HG02970 (cell line): ENCODE data around the gene HSD17B10.
"Not testable (repeated sequence)": the region's sequence is repeated elsewhere in the genome, so short reads cannot be mapped to it uniquely, and the experiment has no call there.

Source experiments
- ATAC-seq: cut with Tn5 transposase; IDR thresholded peaks from one replicate; pipeline ENCODE4 v1.9.1; 2021; ENCODE audit warnings: mild to moderate bottlenecking, moderate library complexity, moderate number of reproducible peaks; ENCODE audit not compliant: unreplicated experiment, low FRiP score

Gene HSD17B10

DNA sequence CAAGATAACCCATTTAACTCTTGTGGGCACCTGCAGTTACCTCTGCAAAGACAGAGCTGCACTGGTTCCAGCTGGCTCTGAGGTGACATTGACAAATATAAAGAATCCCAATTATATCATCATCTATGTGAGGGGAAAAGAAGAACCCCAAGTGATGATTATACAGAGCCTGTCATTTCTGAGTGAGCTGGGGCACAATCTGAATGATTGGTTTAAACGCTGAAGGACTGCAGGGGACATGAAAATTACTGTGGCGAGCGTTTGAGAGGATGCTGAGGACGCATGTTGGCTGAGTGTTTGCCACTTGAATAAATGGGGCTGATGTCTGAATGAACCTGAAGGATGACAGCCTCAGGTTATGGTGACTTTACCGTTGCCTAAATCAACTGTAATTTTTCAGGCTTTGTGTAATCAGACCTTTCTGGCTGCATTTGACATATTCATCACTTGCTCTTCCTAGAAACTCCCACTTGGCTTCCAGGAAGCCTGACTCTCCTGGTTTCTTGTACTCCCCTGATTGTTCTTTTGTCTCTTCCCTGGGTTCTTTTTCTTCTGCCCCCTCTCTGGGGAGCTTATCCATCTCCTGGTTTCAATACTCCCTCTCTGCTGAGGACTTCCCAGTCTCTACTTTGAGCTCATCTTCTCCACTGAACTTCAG, 4.1 kb upstream of the HSD17B10 start:
- no peak for ATAC-seq

DNA sequence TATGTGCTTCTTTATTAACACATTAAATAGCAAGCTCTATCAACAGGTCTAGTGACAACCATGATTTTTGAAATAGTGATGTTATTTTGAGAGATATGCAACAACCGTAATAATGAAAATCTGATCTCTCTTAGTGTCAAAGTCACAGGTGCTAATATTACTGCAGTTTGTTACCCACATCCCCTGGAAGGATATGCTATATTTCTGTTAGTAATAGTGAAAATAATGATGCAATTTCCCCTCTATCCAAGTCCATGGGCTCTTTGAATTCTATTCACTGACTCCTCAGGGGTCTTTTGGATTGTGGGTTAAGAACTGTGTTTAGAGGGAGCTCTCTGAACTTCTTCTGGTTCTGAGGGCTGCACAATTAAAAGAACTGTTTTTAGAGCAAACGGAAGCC, 3.0 kb upstream of the HSD17B10 start:
- no peak for ATAC-seq

DNA sequence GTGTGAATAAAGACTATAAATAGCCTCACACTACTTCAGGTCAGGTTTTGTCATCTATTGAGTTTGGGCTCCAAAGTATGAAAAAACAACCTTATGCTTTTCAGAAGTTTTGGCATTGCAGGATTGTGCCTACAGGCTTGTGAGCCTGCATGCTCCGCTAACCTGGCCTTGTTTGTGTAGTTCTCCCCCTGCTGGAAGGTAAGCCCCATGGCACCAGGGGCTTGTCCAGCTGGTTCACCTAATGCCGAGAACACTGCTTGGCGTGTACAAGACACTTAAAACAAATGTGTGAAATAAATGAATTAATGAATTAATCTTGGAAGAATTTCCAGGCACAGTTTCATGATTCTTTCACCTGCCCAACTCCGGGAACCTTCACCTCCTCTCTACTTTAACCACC, 1.8 kb upstream of the HSD17B10 start:
- ATAC-seq: peak; percentile 45

DNA sequence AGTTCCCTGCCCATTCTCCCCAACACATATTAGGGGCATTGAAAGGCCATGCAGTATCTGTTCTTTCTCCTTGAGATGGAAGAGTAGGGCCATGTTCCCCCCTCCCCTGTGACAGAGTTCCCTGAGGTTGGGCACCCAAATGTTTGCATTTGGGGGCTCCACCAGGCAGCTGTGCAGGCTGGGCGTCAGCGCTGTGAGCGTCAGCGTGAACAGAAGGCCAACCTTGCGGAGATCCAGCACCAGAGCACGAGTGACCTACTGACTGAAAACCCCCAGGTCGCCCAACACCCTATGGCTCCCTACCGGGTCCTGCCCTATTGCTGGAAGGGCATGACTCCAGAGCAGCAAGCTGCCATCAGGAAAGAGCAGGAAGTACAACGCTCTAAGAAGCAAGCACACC, 3.9 kb downstream of the HSD17B10 start:
- no peak for ATAC-seq

DNA sequence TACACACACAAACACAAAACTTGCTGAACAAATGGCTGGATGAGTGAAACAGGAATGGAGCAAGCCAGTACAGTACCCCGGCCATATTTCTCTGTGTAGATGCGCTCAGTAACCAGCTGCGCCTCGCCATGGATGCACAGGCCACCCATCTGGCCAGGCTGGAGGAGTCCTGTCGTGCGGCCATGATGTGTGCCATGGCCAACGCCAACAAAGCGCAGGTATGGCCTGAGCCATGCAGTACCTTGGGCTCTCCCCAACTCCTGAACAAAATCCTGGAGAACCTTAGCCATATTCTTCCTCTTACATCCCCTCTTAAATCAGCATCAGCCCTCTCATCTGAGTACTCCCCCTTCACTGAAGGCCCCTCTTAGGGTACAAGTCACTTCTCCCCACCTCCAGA, 4.4 kb downstream of the HSD17B10 start:
- ATAC-seq: no peak

DNA sequence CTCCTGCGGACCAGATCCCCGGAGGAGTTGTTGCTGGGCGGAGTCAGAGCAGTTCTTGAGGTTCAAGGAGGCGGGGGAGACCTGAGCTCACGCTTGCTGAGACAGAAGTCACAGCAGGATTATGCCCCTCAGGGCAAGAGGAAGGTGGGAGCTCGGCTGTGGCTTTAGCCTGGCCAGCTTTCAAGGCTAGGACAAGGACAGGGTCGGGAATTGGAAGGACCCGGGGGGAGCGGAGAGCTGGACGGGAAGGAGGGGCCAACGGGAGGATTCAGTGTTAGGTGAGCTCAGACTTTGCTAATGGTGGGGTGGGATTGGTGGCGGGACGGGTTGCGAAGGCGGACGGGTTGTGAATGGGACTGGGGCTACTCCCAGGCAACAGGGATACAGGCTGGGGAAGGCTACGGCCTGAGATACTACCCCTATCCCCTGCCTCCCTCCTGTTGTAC, 11.3 kb downstream of the HSD17B10 start, which contains the start of gene RIBC1:
Gene RIBC1, plus strand, starts transcription at position 13 of the 446 bp plus-strand sequence. CDS start 3,404 bp downstream, outside the sequence.
- no peak for ATAC-seq

DNA sequence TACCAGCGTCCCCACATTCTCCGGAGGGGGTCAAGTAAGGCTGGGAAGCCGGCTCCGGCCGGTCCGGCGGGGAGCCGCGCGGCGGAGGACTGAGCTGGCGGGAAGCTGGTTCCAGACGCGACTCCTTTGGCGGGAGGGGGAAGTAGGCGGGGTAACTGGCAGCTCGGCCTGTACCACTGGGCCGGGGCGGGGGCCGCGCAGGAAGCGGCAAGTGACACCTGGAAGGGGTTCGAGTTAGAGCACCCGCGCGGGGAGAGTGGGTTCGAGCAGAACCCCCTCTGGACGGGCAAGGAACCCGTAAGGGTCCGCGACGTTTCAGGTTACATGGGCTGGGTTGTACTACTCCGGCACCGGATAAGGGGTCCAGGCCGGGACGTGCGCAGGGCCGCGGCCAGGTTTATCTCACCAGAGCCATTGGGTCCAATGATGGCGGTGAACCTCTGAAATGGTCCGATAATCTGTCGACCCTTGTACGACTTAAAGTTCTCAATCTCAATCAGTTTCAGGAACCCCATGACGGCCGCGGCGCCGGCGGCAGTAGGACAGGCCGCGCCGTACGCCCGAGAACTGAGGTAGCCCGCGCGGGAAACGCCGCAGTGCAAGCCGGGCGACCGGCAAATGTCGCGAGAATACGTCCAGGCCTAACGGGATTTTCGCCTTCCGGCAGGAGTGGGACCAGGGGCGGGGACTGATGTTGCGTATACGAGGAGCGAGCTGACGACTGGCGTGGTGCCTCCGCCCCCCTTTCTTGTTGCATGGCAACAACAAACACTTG, 11.9 kb downstream of the HSD17B10 start, which contains the start of gene SMC1A:
Gene SMC1A, minus strand, starts transcription at position 569 of the 775 bp plus-strand sequence. Its CDS starts 54 bp downstream, at position 515.
- ATAC-seq: peak; percentile 91

DNA sequence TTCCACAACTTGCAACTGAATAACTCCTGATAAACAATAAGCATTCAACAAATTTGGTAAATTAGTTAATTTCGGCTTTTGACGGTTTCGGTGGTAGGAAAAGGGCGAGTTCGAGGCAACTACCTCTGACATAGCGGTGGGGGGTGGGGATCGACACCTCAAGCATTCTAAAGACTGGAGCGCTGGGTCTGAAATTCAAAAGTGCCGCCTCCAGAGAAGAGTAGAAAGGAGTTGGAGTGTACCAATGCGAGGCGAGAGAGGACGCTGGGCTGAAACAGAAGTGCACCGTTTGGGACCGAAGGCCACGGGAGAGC, 12.4 kb downstream of the HSD17B10 start:
- ATAC-seq: peak; percentile 3

DNA sequence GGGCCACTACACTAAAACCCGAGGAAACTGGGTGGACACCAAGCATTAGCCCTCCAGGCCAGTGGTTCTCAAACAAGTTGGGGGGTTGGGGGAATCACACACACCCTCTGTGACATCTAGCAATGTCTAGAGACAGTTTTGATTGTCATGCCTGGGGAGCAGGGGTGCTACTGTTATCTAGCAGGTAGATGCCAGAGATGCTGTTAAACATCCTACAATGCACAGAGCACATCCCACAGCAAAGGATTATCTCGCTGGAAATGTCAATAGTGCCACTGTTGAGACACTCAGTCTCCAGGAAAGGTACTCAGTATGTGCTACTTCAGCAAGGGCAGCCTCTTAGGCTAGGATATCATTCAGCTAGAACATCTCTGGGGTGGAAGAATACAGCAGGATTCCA, 13.0 kb downstream of the HSD17B10 start:
- no peak for ATAC-seq

DNA sequence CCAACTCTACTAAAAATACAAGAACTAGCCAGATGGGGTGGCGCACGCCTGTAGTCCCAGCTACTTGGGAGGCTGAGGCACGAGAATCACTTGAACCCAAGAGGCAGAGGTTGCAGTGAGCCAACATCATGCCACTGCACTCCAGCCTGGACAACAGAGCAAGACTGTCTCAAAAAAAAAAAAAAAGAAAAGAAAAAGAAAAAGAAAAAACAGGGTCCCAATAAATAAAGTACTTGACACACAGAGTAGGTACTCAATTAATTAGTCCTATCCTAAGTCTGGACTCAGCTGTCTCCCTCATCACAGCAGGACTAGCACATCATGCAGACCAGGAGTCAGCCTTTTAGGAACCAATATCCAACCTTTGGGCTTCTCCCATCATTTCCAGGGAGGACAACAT, 13.8 kb downstream of the HSD17B10 start:
- not testable (repeated sequence) for ATAC-seq

DNA sequence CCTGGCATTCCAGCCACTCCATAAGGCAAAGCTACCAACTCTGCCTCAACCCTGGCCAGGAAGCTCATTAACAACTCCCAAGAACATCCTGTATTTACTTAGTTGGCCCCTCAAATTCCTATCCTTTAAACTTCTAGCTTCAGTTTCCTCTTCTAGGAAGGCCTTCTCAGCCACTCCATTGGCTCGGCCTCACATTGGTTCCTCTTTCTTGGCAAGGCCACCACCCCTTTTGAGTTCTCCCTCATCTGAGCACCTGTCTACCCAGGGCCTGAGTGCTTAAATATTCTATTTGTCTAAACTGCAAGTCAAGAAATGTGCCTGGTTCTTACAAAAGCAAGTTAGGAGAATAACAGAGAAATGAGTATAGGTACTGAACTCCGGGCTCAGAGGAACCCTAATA, 21.7 kb downstream of the HSD17B10 start:
- no peak for ATAC-seq

DNA sequence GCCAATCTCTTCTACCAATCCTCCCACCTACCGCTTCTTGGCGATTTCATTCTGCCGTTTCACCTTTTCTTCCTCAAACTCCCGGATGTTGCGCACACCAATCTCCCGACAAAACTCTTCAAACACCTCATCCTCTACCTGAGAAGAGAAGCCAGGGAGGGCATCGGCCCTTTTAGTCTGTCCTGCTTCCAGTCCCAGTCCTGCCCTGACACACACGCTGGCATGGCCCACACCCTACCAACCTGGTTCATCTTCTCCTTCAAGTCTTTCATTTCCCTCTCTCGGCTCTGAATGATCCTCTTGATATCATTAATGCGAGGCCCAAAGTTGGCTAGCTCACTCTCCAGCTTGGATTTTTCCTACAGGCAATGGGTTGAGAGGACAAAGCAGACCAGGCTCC, 30.6 kb downstream of the HSD17B10 start:
- no peak for ATAC-seq

DNA sequence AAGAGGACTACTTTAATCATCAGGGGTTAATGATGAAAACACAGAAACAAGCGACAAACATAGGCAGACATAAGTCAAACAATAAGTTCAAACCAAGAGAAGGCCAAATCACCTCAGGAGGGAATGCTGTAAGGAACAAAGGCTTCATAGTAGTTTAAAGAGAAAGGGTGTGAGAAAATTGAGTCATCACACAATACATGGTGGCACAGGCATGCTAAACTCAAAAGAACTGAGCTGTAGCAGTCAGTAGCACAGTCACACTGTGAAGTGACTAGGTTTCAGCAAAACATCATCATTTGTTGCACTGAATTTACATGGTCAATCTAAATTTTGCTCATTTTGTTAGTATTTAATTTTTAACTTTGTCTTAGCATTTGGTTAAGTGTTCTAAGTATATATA, 36.0 kb downstream of the HSD17B10 start:
- no peak for ATAC-seq

DNA sequence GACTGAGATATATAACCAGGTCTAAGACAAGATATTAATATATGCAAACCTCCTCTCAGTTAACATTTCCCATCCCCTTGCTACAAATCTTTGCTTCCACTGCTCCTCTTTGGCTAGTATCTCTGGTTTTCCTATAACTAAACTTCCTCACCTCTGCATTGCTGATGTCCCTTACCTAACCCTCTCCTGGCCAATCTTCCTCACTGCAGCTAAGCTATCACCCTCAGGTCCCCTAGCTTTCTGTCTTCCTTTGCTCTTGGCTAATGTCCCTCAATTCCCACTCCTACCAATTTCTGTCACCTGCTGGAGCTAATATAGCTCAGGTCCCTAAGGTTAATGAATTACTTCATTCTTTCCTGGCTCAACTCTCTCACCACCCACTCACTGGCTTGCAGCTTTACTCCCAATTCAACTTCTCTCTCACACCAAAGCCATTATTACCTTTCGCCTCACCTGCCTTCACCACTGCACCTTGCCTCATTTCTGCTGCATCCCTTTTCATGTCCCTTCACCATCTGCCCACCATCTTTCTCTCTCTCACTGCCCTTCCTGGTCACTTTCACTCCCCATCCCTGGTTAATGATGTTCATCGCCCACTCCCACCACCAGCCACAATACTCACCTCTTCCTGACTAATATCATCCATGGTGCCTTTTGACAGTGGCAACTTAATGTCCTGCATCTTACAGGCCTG, 38.4 kb downstream of the HSD17B10 start:
- ATAC-seq: no peak

DNA sequence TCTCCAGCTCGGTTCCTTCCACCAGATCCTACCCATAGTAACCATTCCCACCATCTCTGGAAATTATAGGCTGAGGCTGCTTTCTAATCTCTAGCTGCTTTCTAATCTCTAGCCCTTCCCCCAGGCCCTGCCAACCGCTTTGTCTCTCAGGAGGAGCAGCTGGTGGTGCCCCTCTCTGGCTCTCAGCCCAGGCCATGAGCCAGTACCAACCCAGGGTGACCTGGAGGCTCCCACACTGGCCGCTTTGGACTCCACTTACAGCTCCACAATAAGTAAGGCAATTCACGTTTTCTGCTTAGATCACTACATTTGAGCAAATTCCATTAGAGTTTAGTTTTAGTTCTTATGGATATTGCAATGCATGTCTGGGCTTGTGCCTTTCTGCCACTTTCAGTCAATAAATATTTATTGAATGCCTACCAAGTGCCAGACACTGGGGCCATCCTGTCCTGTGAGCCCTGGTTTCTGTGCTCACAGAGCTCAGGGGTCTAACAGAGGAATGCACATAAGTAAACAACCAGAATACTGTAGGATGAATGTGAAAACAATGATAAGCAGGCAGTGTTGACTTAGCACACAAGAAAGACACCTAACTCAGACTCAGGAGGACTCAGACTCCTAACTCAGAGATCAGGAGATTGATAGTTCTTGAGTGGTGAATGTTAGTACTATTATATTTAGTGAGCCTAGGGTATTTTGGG, 50.6 kb downstream of the HSD17B10 start:
- ATAC-seq: no peak
